Thyroid gland (tissue), 4 donors: ENCODE data around the gene C8G.

ENCODE experiments used
- POLR2A ChIP-seq, 2 donors: fragments of 450-650 bp; IDR thresholded peaks; one replicate each; pipeline ENCODE4 v1.6.1; 2017; ENCODE audit warnings: antibody characterized with exemption in 2 of 2, mild to moderate bottlenecking in 2 of 2, moderate library complexity in 1 of 2
- TF ChIP-seq, protein P1 (sequence below), 6 experiments: fragments of 200-600 bp in 3 of 6; fragments of 450-650 bp in 3 of 6; sonication (generic) in 3 of 6; IDR thresholded peaks; one replicate each; pipeline ENCODE4 v1.5.1; 2016 to 2019; ENCODE audit warnings: antibody characterized with exemption in 6 of 6, mild to moderate bottlenecking in 2 of 6, inconsistent platforms in 1 of 6, moderate library complexity in 1 of 6

GRCh38 chr9:136977223-136977622 lies 32.2 kb downstream of the C8G start, which contains the start of gene PTGDS:
- TF ChIP-seq, protein P1, sequence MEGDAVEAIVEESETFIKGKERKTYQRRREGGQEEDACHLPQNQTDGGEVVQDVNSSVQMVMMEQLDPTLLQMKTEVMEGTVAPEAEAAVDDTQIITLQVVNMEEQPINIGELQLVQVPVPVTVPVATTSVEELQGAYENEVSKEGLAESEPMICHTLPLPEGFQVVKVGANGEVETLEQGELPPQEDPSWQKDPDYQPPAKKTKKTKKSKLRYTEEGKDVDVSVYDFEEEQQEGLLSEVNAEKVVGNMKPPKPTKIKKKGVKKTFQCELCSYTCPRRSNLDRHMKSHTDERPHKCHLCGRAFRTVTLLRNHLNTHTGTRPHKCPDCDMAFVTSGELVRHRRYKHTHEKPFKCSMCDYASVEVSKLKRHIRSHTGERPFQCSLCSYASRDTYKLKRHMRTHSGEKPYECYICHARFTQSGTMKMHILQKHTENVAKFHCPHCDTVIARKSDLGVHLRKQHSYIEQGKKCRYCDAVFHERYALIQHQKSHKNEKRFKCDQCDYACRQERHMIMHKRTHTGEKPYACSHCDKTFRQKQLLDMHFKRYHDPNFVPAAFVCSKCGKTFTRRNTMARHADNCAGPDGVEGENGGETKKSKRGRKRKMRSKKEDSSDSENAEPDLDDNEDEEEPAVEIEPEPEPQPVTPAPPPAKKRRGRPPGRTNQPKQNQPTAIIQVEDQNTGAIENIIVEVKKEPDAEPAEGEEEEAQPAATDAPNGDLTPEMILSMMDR (IDR thresholded peaks at IDR 0.05) = no peak
- TF ChIP-seq POLR2A (IDR thresholded peaks at IDR 0.05) = no peak
